G401 (cell line): ENCODE data around the gene SCYL1. TPM values are rescaled to one million over a fixed set of nuclear protein-coding genes. Genes with fewer than 3 reads are reported as not detected.

Experiments used
- DNase-seq: peaks from one replicate; pipeline ENCODE4 v3.0.0-alpha.2; 2015; ENCODE audit warnings: low spot score
- in situ Hi-C: cut with HindIII; loops from 2 replicates; pipeline ENCODE4 v1.10.0; 2016; ENCODE audit warnings: low sequenced_read_pairs, mixed read lengths
- total RNA-seq: library from RNA; depleted of rRNA; stranded (reverse); fragments of >200 nt; shearing (Covaris generic); gene quantifications from 2 replicates; pipeline ENCODE4 v1.2.3, GENCODE V29; 2014

SCYL1 gene
- total RNA-seq, 1 experiment from 2014 or later = 80.4 TPM

DNA sequence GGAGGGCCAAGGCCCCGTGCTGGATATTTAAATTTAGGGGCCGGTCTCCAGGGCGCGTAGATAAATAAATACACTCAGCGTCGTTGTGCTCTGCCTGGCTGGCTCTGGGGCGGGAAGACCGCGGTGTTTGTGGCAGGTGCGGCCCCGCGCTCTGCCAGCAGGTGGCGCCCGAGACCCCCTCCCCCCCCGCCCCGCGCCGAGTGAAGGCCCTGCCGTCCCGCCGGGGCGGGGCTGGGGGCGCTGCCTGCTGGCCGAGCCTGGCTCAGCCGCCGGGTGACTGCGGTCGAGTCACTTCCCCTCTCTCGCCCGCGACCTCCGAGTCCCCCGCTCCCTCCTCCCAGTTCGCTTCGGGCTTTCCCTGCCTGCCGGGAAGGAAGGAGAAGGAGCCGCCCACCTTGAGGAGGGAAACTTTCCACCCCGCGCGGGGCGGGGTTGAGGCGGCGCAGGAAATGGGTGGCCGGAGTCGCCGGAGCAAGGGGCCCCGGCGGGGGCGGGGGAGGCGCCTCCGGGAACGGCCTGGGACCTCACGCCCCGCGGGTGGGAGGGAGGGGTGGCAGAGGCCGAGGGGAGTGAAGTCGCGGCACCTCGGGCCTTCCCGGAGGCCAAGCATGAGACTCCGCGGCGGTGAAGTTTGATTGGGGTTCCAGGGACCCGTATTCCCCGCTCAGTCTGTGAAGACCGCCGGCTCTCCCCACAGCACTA is 49.4 kb downstream of the SCYL1 start:
- in situ Hi-C loops = no loop called here
- peak; percentile 70 for DNase-seq

DNA sequence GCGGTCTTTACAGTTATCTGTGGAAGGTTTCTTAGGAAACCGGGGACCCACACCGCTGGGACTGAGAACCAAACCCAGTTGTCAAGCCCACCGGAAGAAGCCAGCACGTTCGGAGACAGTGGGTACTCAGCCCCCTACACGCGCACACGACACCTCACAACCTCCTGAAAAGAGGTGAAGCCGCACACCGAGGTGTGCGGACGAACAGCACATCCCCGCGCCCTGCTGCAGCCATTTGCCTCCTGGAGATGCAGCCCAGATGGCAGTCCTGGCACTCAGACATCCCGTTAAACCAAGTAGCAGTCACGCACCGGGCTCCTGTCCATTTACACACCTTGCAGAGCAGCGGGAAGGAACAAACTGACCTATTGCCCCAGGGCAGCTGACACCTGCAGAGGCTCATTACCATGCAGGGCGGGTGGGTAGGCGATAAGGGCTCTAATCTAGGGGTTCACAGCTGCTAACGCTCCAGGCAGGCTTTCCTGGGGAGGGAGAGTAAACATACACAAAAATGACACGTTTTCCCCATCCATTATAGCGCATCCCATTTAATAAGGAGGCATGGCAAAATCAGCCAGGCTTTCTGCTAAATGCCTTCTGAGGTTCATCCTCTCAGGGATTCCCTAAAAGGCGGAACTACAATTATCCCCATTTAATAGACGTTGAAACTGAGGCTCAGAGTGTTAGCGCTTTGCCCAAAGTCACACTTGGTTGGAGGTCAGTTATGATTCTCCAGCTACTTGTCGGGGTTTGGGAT is 50.1 kb downstream of the SCYL1 start:
- in situ Hi-C loops = no loop called here

DNA sequence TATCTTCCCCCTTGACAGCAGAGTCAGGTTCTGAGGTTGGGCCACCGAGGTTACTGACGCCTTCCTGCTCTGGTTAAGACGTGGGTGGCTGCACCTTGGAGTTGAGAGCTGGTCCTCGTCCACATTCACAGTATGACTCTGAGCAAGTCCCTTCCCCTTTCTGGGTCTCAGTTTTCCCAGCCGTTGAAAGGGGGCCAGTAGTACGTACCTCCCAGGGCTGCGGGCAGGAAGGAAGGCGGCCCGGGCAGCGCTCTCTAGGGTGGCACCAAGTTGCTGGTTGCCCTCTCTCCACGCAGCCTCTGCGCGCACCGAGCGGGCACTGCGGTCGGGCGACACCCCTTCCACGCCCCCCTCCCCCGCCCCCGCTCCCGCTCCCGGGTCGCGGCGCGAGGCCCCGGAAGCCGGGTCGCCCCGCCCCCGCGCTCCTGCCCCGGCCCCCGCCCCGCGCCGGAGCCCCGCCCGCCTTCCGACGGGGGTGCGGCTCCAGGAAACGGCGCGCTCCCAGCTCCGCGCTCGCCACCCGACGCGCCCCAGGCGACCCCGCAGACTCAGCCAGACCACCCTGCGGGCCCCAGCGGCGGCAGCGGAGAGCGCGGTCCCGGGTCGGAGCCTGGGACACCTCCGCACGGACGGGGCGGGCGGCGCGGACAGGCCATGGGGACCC is 50.8 kb downstream of the SCYL1 start, which contains the start of gene EHBP1L1:
Gene EHBP1L1 (plus strand): TSS at position 486 of the 664 bp plus-strand sequence. CDS start 250 bp downstream, outside the sequence.
- DNase-seq = no peak
- in situ Hi-C loops = no loop called here

More for the DNA sequence above, 50.1 kb downstream of the SCYL1 start:
- DNase-seq = peak; percentile 89

DNA sequence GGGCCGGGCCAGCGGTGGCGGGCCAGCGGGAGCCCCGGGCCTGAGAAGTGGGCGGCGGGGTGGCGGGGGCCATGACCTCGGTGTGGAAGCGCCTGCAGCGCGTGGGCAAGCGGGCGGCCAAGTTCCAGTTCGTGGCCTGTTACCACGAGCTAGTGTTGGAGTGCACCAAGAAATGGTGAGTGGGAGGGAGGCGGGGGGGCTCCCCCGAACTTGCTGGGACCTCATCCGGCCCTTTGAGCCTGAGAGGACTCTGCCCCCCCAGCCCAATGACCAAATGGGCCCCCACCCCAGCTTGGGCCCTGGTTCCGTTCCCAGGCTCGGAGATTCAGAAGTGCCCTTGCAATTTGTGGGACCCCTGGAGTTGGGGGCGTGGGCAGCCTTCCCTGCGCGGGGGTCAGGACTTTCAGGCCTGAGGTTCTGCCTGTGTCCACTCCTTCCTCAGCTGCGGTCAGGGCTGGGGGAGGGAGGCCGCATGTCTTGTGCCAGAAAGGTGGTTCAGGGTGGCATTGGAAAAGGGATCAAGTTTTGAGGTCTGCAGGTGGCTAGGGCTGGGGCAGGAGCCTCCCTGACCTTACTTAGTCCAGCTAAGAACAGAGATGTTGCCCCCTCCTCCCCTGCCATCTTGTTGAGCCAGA is 51.5 kb downstream of the SCYL1 start:
- in situ Hi-C loops = no loop called here

DNA sequence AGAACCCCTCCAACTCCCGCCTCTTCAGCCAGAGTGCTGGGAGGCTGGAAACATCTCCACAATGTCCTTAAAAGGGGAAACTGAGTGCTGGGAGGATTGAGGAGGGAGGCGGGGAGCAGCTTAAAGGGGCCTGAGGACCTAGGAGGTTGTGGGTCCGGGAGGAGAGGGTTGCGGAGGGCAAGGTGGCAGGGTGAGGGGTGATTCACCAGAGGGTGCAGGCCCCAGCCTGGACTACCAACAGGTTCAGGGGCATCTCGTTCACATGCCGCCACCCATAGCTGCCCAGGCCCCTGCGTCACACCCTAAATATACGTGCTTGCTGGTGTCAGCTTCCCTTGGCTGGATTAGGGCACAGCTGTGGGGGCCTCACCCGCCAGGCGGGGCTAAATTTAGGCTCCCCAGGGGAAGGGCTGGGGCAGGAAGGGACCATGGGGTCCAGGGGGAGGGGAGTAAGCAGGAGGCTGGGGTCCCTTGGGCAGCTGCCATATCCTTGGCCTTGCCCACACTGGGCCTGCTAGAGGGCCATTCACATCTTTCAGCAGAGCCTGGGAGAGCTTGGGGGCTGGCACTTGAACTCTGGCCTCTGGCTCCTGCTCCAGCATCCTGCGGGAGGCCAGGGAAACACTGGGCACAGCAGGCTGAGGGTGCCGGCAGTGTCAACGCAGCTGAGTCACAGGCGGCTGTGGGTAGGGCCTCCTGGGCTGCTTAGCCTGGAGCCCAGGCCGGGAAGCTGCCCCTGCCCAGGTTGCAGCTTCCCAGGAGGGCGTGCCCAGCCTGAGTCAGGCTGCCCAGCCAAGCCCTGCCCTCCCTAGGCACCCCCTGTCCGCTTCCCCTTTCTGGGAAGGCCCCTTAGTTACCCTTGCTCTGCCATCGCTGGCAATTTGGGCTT is 52.2 kb downstream of the SCYL1 start:
- DNase-seq = no peak
- in situ Hi-C loops = no loop called here

More for the DNA sequence above, 51.5 kb downstream of the SCYL1 start:
- no peak for DNase-seq

DNA sequence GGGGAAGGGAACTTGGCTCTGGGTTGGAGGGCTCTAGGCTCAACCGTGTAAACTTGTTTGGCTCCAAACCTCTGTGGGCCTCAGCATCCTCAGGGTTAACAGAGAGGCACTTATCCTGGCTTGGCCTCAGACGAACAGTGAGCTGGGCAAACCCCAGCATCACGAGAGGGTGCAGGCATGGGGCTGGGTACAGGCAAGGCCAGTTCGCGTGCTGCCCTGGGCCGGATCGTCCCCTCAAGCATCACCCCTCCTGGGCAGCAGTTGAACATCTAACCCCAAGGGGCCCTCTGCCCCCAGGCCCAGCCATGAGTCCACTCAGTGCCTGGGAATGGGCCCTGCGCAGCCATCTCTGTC is 52.9 kb downstream of the SCYL1 start:
- in situ Hi-C loops = no loop called here
- DNase-seq = no peak

DNA sequence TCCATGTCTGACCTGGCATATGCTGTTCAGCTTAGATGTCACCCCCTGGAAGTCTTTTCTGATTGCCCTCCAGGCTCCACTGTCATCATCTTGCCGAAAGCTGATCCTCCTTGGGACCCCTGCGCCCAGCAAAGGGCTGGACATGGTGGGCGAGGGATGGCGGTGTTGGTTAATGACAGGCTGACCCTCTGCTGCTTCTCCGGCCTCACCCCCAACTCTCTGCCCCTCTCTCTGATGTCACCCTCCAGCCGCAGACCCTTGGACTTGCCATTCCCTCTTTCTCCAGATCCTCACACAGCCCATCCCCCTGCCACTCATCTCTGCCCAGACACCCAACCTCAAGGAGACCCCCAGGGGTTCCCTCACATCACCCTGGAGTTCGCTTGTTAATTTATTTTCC is 53.3 kb downstream of the SCYL1 start:
- in situ Hi-C loops = no loop called here
- no peak for DNase-seq

DNA sequence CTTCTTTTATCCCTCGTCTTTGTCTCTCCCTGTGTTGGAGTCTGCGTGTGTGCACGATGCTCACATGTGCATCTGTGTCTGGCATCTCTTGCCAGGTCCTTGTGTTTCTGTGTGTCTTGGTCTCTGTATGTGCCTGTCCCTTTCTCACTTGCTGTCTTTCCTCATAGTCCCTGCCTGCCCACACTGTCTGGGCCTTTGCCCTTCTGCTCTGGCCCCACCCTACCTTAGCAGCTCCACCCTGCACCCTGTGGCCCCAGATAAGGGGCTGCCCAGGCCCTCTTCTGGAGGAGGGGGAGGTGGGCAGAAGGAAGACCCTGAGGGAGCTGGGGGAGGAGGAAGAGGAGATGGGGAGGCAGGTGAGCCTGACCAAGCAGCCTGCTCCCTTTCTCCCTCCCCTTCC is 53.8 kb downstream of the SCYL1 start:
- in situ Hi-C loops = no loop called here
- DNase-seq = no peak

DNA sequence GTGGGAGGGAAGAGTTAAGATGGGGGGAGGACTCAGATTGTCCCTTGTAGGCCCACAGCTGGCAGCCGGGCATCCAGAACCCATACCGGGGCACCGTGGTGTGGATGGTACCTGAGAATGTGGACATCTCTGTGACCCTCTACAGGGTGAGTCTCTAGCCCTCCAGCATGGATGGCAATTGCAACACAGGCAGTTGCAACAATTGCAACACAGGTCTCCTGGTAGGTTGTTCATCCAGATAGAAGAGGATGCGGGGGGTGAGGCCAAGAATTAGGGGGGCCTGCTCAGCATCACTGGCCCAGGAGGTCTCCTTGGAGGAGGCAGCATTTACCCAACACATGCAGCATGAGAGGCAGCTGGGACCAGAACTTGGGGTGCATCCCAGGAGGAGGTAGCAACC is 54.4 kb downstream of the SCYL1 start:
- in situ Hi-C loops = no loop called here
- DNase-seq = no peak

DNA sequence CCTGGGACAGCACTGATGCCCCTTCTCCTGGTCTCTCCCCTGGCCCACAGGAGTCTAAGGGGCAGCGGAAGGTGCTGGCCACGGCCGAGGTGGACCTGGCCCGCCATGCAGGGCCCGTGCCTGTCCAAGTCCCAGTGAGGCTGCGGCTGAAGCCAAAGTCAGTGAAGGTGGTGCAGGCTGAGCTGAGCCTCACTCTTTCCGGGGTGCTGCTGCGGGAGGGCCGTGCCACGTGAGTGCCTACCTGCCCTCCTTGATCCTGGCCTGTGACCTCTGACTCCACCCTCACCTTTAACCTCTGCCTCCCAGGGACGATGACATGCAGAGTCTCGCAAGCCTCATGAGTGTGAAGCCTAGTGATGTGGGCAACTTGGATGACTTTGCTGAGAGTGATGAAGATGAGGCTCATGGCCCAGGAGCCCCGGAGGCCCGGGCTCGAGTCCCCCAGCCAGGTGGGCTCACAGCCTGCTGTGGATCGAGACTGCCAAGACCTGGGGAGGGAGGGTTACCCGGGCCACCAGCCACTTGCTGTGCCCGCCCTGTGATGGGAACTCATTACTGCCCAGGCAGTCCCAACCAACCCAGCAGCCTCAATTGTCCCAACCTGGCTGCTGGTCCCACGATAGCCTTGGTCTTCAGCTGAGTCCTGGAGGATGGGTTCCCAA is 55.3 kb downstream of the SCYL1 start:
- DNase-seq = no peak
- in situ Hi-C loops = no loop called here

DNA sequence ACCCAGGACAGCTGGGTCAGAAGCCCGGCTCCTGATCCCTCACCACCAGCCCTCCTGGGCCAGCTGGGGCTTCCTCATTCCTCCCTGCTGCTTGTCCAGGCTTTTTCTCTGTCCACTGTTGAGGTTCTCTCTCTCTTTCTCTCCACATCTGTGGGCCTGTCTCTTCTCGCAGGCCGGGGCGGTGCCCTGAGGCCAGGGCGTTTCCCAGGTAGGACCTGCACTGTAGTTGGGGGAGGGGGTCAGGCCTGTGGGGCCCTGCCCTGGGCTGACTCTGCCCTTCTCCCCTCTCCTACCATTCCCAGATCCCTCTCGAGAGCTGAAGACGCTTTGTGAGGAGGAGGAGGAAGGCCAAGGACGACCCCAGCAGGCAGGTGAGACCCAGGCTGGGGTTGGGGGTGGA is 55.9 kb downstream of the SCYL1 start:
- DNase-seq = no peak
- in situ Hi-C loops = no loop called here

DNA sequence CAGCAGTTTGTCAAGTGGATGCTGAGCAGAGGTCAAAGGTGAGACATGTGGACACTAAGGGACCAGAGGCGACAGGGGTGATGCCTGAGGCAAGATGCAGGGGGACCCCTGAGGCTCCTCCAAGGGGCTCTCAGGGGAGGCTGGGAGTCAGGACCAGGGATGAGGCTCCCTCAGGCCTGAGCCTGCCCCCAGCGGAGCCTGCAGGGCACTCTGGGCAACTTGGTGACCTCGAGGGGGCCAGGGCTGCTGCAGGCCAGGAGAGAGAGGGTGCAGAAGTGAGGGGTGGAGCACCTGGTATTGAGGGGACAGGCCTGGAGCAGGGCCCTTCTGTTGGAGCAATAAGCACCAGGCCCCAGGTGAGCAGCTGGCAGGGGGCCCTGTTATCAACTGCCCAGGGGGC is 57.0 kb downstream of the SCYL1 start:
- no peak for DNase-seq
- in situ Hi-C loops = no loop called here

DNA sequence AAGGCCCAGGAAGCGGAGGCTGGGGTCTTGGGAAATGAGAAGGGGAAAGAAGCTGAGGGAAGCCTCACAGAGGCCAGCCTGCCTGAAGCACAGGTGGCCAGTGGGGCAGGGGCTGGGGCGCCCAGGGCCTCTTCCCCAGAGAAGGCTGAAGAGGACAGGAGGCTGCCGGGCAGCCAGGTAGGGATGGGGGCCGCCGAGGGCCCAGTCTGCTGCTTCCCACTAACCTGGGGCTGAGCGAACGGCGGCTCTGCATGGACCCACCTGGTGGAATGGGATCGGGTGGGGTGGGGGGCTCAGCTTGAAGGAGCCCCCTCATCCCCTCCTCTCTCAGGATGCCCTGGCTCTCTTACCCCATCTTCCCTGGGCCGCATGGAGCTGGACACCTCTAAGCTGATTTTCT is 58.7 kb downstream of the SCYL1 start:
- DNase-seq = no peak
- in situ Hi-C loops = no loop called here

DNA sequence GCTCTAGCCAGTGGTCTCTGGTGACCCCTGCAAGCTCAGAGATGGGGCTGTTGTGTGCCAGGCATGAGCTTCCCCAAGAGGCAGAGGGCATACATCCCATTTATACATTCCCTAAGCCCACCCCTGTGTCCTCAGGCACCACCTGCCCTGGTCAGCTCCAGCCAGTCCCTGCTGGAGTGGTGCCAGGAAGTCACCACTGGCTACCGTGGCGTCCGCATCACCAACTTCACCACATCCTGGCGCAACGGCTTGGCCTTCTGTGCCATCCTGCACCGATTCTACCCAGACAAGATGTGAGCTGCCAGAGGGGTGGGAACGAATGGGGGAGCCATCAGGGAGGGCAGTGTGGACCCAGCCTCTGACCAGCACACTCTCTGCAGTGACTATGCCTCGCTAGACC is 59.2 kb downstream of the SCYL1 start:
- in situ Hi-C loops = no loop called here
- no peak for DNase-seq

DNA sequence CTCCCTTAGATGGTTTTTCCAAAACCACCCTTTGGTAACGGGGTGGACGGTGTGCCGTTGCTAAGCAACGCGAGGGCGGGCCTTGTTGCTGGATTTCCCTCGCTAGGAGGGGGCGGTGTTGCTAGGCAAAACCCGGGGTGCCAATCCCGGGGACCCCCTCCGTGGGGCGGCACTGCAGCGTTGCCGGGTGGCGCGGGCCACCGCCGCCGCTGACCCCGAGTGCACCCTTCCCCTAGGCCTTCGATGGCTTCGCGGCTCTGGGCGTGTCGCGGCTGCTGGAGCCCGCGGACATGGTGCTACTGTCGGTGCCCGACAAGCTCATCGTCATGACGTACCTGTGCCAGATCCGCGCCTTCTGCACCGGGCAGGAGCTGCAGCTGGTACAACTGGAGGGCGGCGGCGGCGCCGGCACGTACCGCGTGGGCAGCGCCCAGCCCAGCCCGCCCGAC is 59.9 kb downstream of the SCYL1 start:
- in situ Hi-C loops = no loop called here
- DNase-seq = peak; percentile 69

DNA sequence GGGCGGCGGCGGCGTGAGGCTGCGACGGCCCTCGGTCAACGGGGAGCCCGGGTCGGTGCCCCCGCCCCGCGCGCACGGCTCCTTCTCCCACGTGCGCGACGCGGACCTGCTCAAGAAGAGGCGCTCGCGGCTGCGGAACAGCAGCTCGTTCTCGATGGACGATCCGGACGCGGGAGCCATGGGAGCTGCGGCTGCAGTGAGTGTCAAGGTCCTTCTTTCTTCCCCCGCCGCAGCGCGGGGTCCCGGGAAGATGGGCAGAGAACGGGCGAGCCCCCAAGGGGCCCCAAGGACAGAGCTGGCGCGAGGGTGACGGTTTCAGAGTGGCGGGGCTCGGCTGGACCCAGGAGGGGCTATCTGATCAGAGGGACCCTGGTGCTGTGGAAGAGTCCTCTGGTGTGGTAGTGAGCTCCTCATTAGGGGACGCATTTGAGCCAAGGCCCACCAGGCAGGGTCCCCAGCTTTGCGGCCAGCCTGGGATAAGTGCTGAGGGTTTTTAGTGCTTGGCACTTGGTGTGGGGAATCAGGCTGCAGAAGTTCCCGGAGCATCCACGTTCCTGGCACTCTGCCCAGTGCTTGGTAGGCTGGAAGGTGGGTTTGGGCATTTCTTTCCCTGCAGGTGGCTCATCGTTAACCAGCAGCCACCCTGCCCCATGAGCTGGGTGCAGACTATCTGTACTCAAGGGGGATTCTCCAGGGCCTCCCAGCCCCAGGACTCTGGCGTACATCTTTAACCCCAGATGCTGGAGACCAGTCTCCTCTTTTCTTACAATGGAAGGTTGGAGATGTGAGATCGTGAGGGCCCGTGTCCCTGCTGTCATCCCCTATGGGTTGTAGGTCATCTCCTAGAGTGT is 60.7 kb downstream of the SCYL1 start:
- in situ Hi-C loops = no loop called here

DNA sequence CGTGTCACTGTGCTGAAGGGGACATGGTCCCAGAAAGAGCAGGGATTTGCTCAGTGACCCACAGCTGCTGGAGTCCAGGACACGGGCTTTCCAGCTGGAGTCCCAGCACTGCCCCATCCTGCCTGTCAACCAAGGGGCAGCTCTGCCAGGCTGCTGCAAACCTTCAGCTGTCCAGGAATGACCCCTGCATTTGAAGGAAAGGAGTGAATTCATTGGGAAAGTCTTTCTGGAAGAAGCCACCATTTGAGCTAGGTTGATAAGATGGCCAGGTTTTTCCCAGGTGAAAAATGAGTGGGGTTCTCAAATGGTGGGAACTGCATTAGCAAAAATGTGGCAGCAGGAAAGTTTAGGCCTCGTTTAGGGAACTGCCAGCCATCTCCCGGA is 61.4 kb downstream of the SCYL1 start:
- no peak for DNase-seq
- in situ Hi-C loops = no loop called here

More for the DNA sequence above, 60.7 kb downstream of the SCYL1 start:
- no peak for DNase-seq
